PFSK-1 (cell line): ENCODE measurements around the gene RPS6KB1.

Experiments used
- FOXP2 ChIP-seq: optimal IDR thresholded peaks from 2 replicates; pipeline ENCODE3; 2011; ENCODE audit warnings: borderline replicate concordance, control low read depth, inconsistent platforms; ENCODE audit not compliant: insufficient read depth; ENCODE audit errors: extremely low read length, extremely low read depth
- POLR2AphosphoS5 ChIP-seq: IDR thresholded peaks from 2 replicates; pipeline ENCODE4 v1.6.1; 2012; ENCODE audit warnings: low read depth, mild to moderate bottlenecking, control low read depth, low read length, moderate library complexity
- SIN3A ChIP-seq: IDR thresholded peaks from 2 replicates; pipeline ENCODE4 v1.6.1; 2012; ENCODE audit warnings: mild to moderate bottlenecking, low read length, moderate library complexity, borderline replicate concordance; ENCODE audit not compliant: insufficient read depth
- TAF1 ChIP-seq: IDR thresholded peaks from 2 replicates; pipeline ENCODE4 v1.6.1; 2012; ENCODE audit warnings: low read length, control low read depth, borderline replicate concordance; ENCODE audit not compliant: insufficient read depth
- TF ChIP-seq, protein P1 (sequence below), 2 experiments: IDR thresholded peaks; 2 replicates each; pipeline versions ENCODE4 v1.6.1 to v1.8.0; 2011 to 2012; ENCODE audit warnings: low read depth in 2 of 2, low read length in 2 of 2, control low read depth in 1 of 2, inconsistent platforms in 1 of 2, mild to moderate bottlenecking in 1 of 2, moderate library complexity in 1 of 2; ENCODE audit not compliant: insufficient read depth in 1 of 2

RPS6KB1 gene

DNA sequence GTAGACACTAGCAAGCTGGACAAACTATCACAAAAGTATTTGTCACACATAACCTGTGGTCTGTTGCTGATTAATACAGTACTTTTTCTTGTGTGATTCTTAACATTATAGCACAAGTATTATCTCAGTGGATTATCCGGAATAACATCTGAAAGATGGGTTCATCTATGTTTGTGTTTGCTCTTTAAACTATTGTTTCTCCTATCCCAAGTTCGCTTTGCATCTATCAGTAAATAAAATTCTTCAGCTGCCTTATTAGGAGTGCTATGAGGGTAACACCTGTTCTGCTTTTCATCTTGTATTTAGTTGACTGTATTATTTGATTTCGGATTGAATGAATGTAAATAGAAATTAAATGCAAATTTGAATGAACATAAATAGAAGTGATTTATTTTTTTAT, 57.1 kb downstream of the RPS6KB1 start:
- TF ChIP-seq FOXP2 (no peak), POLR2AphosphoS5 (no peak), SIN3A (no peak), TAF1 (no peak)
- TF ChIP-seq, protein P1, sequence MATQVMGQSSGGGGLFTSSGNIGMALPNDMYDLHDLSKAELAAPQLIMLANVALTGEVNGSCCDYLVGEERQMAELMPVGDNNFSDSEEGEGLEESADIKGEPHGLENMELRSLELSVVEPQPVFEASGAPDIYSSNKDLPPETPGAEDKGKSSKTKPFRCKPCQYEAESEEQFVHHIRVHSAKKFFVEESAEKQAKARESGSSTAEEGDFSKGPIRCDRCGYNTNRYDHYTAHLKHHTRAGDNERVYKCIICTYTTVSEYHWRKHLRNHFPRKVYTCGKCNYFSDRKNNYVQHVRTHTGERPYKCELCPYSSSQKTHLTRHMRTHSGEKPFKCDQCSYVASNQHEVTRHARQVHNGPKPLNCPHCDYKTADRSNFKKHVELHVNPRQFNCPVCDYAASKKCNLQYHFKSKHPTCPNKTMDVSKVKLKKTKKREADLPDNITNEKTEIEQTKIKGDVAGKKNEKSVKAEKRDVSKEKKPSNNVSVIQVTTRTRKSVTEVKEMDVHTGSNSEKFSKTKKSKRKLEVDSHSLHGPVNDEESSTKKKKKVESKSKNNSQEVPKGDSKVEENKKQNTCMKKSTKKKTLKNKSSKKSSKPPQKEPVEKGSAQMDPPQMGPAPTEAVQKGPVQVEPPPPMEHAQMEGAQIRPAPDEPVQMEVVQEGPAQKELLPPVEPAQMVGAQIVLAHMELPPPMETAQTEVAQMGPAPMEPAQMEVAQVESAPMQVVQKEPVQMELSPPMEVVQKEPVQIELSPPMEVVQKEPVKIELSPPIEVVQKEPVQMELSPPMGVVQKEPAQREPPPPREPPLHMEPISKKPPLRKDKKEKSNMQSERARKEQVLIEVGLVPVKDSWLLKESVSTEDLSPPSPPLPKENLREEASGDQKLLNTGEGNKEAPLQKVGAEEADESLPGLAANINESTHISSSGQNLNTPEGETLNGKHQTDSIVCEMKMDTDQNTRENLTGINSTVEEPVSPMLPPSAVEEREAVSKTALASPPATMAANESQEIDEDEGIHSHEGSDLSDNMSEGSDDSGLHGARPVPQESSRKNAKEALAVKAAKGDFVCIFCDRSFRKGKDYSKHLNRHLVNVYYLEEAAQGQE (IDR thresholded peaks at IDR 0.05; ENCODE audit: insufficient read depth in 1 of 2, low read depth in 2 of 2, low read length in 2 of 2): no peak

DNA sequence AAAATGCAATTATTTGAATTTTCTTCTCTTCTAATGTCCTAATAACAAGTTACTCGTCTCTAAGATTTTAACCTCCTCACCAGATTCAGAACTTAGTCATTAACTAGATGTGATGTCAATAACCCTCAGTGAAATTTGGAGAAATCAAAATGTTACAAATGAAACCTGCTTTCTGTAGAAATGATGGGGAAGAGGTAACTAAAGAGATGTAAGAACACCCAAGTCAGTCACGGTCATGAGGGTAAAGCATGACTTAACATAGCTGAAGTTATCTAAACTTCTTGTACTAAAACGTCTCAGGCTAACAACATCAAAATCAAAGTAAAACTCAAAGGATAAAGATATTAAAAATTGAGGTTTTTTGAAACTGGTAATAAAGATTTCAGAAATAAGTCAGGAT, 61.9 kb downstream of the RPS6KB1 start:
- TF ChIP-seq TAF1 (no peak), FOXP2 (no peak), SIN3A (no peak), POLR2AphosphoS5 (no peak)
- TF ChIP-seq, protein P1 (IDR thresholded peaks at IDR 0.05; ENCODE audit: insufficient read depth in 1 of 2, low read depth in 2 of 2, low read length in 2 of 2): no peak

DNA sequence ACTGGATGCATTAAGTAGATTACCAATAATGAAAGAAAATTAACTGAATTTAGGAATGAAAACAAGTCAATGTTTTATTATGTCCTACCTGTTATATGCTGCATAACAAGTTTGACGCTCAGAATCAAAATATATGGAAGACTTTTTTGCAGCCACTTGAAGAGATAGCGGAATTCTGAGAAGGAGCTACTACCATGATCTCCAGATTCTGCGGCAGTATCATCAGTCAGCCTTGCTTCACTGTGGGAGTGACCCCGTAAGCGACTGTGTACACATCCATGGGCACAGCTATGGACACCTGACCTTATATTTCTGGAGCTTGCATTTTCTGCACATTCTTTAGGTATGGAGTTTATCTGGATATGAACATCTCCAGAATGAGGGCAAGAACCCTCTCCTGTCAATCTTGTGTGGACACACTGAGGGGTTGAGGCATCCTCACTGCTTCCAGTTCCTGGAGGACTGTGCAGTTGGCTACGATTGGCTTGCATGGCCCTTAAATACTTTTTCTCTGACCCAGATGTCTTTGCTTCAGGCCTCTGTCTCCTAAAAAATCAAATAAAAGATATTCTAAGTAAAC, 69.9 kb downstream of the RPS6KB1 start:
- no peak for TF ChIP-seq TAF1
- TF ChIP-seq, protein P1 (IDR thresholded peaks at IDR 0.05; ENCODE audit: insufficient read depth in 1 of 2, low read depth in 2 of 2, low read length in 2 of 2): no peak
- TF ChIP-seq POLR2AphosphoS5: no peak
- no peak for TF ChIP-seq FOXP2
- no peak for TF ChIP-seq SIN3A

DNA sequence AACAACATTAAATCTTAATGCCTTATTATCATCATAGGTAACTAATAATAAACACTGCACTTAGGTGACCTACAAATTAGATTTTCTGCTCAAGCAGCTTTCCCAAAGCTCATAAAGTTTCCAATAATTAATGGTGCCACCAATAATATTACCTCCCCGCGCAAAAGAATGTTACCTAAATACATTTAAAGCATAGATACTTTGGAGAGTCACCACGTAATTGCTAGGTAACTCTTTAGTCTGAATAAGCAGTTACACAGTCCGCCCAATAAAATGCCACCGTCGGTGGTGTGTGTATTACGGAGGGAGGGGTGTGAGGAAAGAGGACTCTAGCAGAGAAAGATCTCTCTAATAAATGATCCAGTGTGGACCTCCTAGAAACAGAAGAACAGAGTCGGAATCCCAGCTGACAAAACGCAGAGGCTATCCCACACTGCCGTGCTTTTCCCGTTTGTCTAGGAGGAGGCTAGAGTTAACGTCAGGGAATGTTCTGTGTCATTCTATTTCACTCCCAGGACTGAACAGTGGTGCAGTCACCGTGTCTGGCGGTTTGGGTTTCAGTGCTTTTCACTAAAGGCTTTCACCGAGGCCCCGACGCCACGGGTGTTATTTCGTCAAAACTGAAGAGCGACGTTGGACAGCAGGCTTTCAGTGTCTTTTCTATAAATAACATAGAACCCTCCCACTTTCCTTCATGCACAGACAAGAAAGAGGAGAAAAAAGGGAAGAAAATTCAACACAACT, 71.0 kb downstream of the RPS6KB1 start:
- TF ChIP-seq, protein P1 (IDR thresholded peaks at IDR 0.05; ENCODE audit: insufficient read depth in 1 of 2, low read depth in 2 of 2, low read length in 2 of 2): no peak
